ENCODE results near the gene GRIN2A. TPM values are rescaled to one million over a fixed set of nuclear protein-coding genes. Genes with fewer than 3 reads are reported as not detected.

GRIN2A gene
- total and polyA plus RNA-seq, 2 donors (not counting 1 experiment from before 2014, with no cell fraction given): 0.44 TPM; not detected in 1

GRCh38 chr16:10026593-10026992 lies 155.6 kb downstream of the GRIN2A start:
- intact Hi-C loops (cut with micrococcal nuclease): no loop called here
- Histone ChIP-seq H3K27me3 (replicated peaks in 1 of 4; ENCODE audit: control extremely low read depth in 1 of 4, control insufficient read depth in 3 of 4, insufficient read depth in 4 of 4, low read length in 3 of 4) (peaks cover 0 to 3% (median 0%) of the 10 kb centered on the region in 4 experiments), H3K36me3 (replicated peaks in 1 of 2; ENCODE audit: control extremely low read depth in 1 of 2, control insufficient read depth in 1 of 2, extremely low read depth in 1 of 2, insufficient read depth in 2 of 2, low read length in 1 of 2) (no peaks in the 10 kb centered on the region), H3K27ac (ENCODE audit: low read length in 2 of 2) (no peak overlapping the region), H3K79me2 (ENCODE audit: control insufficient read depth, insufficient read depth, low read length) (no peaks in the 10 kb centered on the region), H3K4me2 (replicated peaks; ENCODE audit: low read depth, low read length, poor library complexity, severe bottlenecking) (no peak overlapping the region), H3K4me3 (ENCODE audit: control extremely low read depth in 1 of 5, extremely low read depth in 1 of 5, insufficient read depth in 1 of 5, low read depth in 2 of 5, low read length in 4 of 5) (no peak overlapping the region), H4K20me1 (ENCODE audit: control insufficient read depth, insufficient read depth, low read length, poor library complexity, severe bottlenecking) (no peaks in the 10 kb centered on the region), H3K9ac (ENCODE audit: low read length) (no peak overlapping the region), H2AFZ (ENCODE audit: insufficient read depth, low read depth, low read length, poor library complexity, severe bottlenecking) (no peak overlapping the region), H3K4me1 (ENCODE audit: control insufficient read depth in 2 of 2, insufficient read depth in 2 of 2, low read length in 2 of 2) (no peaks in the 10 kb centered on the region), H3K9me3 (ENCODE audit: control extremely low read depth in 1 of 3, control insufficient read depth in 2 of 3, insufficient read depth in 1 of 3, low read length in 2 of 3) (no peaks in the 10 kb centered on the region)
- no peak for TF ChIP-seq EZH2 (IDR thresholded peaks at IDR 0.05; ENCODE audit: borderline replicate concordance, insufficient read depth, low read depth, low read length, poor library complexity, severe bottlenecking)
- no peak for TF ChIP-seq CTCF (IDR thresholded peaks at IDR 0.05)
- H3K27me3 Mint-ChIP-seq: peaks cover 3% of the 10 kb centered on the region
- H3K4me1 Mint-ChIP-seq: no peaks in the 10 kb centered on the region
- no peak overlapping the region for H3K4me3 Mint-ChIP-seq
- DNase-seq (no peak), ATAC-seq (ENCODE audit: low read depth) (no peak)
- H3K9me3 Mint-ChIP-seq (ENCODE audit: insufficient read depth): no peaks in the 10 kb centered on the region
- ChIA-PET POLR2A (no interaction called here), CTCF (no interaction called here)
- 63% methylated on average over 4 of the region's 5 CpGs for WGBS (ENCODE audit: insufficient coverage)
- no peak overlapping the region for H3K27ac Mint-ChIP-seq

GRCh38 chr16:10022098-10022497 lies 160.1 kb downstream of the GRIN2A start:
- no peaks in the 10 kb centered on the region for H3K4me1 Mint-ChIP-seq
- Histone ChIP-seq H3K27ac (ENCODE audit: low read length in 2 of 2) (no peak overlapping the region), H4K20me1 (ENCODE audit: control insufficient read depth, insufficient read depth, low read length, poor library complexity, severe bottlenecking) (no peaks in the 10 kb centered on the region), H3K27me3 (replicated peaks in 1 of 4; ENCODE audit: control extremely low read depth in 1 of 4, control insufficient read depth in 3 of 4, insufficient read depth in 4 of 4, low read length in 3 of 4) (peaks cover 0 to 8% (median 0%) of the 10 kb centered on the region in 4 experiments), H3K4me1 (ENCODE audit: control insufficient read depth in 2 of 2, insufficient read depth in 2 of 2, low read length in 2 of 2) (no peaks in the 10 kb centered on the region), H3K9ac (ENCODE audit: low read length) (no peak overlapping the region), H3K4me2 (replicated peaks; ENCODE audit: low read depth, low read length, poor library complexity, severe bottlenecking) (no peak overlapping the region), H3K36me3 (replicated peaks in 1 of 2; ENCODE audit: control extremely low read depth in 1 of 2, control insufficient read depth in 1 of 2, extremely low read depth in 1 of 2, insufficient read depth in 2 of 2, low read length in 1 of 2) (no peaks in the 10 kb centered on the region), H3K9me3 (ENCODE audit: control extremely low read depth in 1 of 3, control insufficient read depth in 2 of 3, insufficient read depth in 1 of 3, low read length in 2 of 3) (no peaks in the 10 kb centered on the region), H3K4me3 (ENCODE audit: control extremely low read depth in 1 of 5, extremely low read depth in 1 of 5, insufficient read depth in 1 of 5, low read depth in 2 of 5, low read length in 4 of 5) (no peak overlapping the region), H2AFZ (ENCODE audit: insufficient read depth, low read depth, low read length, poor library complexity, severe bottlenecking) (no peak overlapping the region), H3K79me2 (ENCODE audit: control insufficient read depth, insufficient read depth, low read length) (no peaks in the 10 kb centered on the region)
- H3K4me3 Mint-ChIP-seq: no peak overlapping the region
- CTCF ChIA-PET: no interaction called here
- intact Hi-C loops (cut with micrococcal nuclease): no loop called here
- DNase-seq: no peak
- no peak overlapping the region for H3K27ac Mint-ChIP-seq
- no peaks in the 10 kb centered on the region for H3K9me3 Mint-ChIP-seq (ENCODE audit: insufficient read depth)
- peaks cover 5% of the 10 kb centered on the region for H3K27me3 Mint-ChIP-seq
- ATAC-seq (ENCODE audit: low read depth): no peak
- WGBS (ENCODE audit: insufficient coverage): 94% methylated on average over 5 of the region's 5 CpGs
- POLR2A ChIA-PET: no interaction called here
- TF ChIP-seq EZH2 (IDR thresholded peaks at IDR 0.05; ENCODE audit: borderline replicate concordance, insufficient read depth, low read depth, low read length, poor library complexity, severe bottlenecking) (no peak), CTCF (IDR thresholded peaks at IDR 0.05) (no peak)
